Measurements from ENCODE around the gene SAC3D1. TPM values are rescaled to one million over a fixed set of nuclear protein-coding genes. Genes with fewer than 3 reads are reported as not detected.

Gene SAC3D1
- total RNA-seq, 6 experiments from 2014 or later = 4.2 to 13.8 (median 5.8) TPM

Small RNAs within 50 kb of the gene (microRNA-seq; reads per million reads assigned to microRNA genes)
- gene MIR6879 = 0.58 to 1.3 reads per million in 2 donors

Small RNAs within 50 kb of the gene (small RNA-seq; reads per million reads assigned to genes)
- 0 reads per million in 2 experiments for gene MIR6879
- 0 to 0.13 reads per million in 2 experiments for gene SNX15

Other genes starting within 250 kb of the SAC3D1 start
- 10 to 100 TPM in 1 of 6 experiments, 1 to 10 TPM in 5; 3.4 to 14.7 (median 4.8) TPM for gene MAP4K2, start 238.0 kb upstream of the SAC3D1 start, total RNA-seq
- 10 to 100 TPM; 13.1 to 21.5 (median 17.0) TPM for gene MEN1, start 230.7 kb upstream of the SAC3D1 start, total RNA-seq
- 1 to 10 TPM in 1 of 6 experiments, under 1 TPM in 5; 0.63 to 1.1 (median 0.99) TPM for gene CDC42BPG, start 196.6 kb upstream of the SAC3D1 start, total RNA-seq
- 10 to 100 TPM; 18.8 to 36.1 (median 26.3) TPM for gene EHD1, start 162.6 kb upstream of the SAC3D1 start, total RNA-seq
- gene ATG2A, start 124.0 kb upstream of the SAC3D1 start, total RNA-seq = 10 to 100 TPM; 26.4 to 42.9 (median 32.2) TPM
- gene PPP2R5B, start 116.5 kb upstream of the SAC3D1 start, total RNA-seq = 10 to 100 TPM in 1 of 6 experiments, 1 to 10 TPM in 5; 6.8 to 12.6 (median 8.9) TPM
- gene GPHA2, start 105.3 kb upstream of the SAC3D1 start, total RNA-seq = under 1 TPM in 1 of 6 experiments, not detected in 5; 0.46 TPM
- under 1 TPM in 2 of 6 experiments, not detected in 4; 0.33 to 0.86 TPM for gene MAJIN, start 69.1 kb upstream of the SAC3D1 start, total RNA-seq
- gene BATF2, start 44.2 kb upstream of the SAC3D1 start, total RNA-seq = 1 to 10 TPM; 1.9 to 2.5 (median 2.3) TPM
- 10 to 100 TPM in 3 of 6 experiments, 1 to 10 TPM in 3; 7.3 to 26.2 (median 10.0) TPM for gene ARL2, start 27.1 kb upstream of the SAC3D1 start, total RNA-seq
- 10 to 100 TPM in 1 of 6 experiments, 1 to 10 TPM in 5; 6.4 to 10.3 (median 8.7) TPM for gene SNX15, start 13.8 kb upstream of the SAC3D1 start, total RNA-seq
- gene NAALADL1, start 17.3 kb downstream of the SAC3D1 start, total RNA-seq = 1 to 10 TPM in 5 of 6 experiments, under 1 TPM in 1; 0.83 to 3.5 (median 1.4) TPM
- gene CDCA5, start 42.8 kb downstream of the SAC3D1 start, total RNA-seq = 1 to 10 TPM in 3 of 6 experiments, under 1 TPM in 3; 0.31 to 2.3 (median 1.0) TPM
- gene ZFPL1, start 43.0 kb downstream of the SAC3D1 start, total RNA-seq = 10 to 100 TPM; 15.4 to 22.4 (median 18.0) TPM
- gene VPS51, start 55.0 kb downstream of the SAC3D1 start, total RNA-seq = 100 to 1,000 TPM in 2 of 6 experiments, 10 to 100 TPM in 4; 41.5 to 170 (median 50.2) TPM
- gene TM7SF2, start 70.7 kb downstream of the SAC3D1 start, total RNA-seq = 100 to 1,000 TPM in 1 of 6 experiments, 10 to 100 TPM in 5; 25.6 to 112 (median 37.8) TPM
- 10 to 100 TPM in 2 of 6 experiments, 1 to 10 TPM in 4; 4.9 to 15.7 (median 6.2) TPM for gene ZNHIT2, start 76.5 kb downstream of the SAC3D1 start, total RNA-seq
- 100 to 1,000 TPM; 287 to 472 (median 343) TPM for gene FAU, start 80.9 kb downstream of the SAC3D1 start, total RNA-seq
- 10 to 100 TPM; 26.3 to 51.7 (median 28.4) TPM for gene MRPL49, start 81.1 kb downstream of the SAC3D1 start, total RNA-seq
- gene SYVN1, start 93.3 kb downstream of the SAC3D1 start, total RNA-seq = 100 to 1,000 TPM in 4 of 6 experiments, 10 to 100 TPM in 2; 73.0 to 120 (median 109) TPM
- 1 to 10 TPM in 2 of 6 experiments, under 1 TPM in 2, not detected in 2; 0.49 to 1.8 (median 0.87) TPM for gene SPDYC, start 129.0 kb downstream of the SAC3D1 start, total RNA-seq
- 100 to 1,000 TPM in 1 of 6 experiments, 10 to 100 TPM in 5; 55.7 to 124 (median 83.1) TPM for gene CAPN1, start 140.7 kb downstream of the SAC3D1 start, total RNA-seq
- 1 to 10 TPM; 1.8 to 8.4 (median 3.5) TPM for gene POLA2, start 220.8 kb downstream of the SAC3D1 start, total RNA-seq

Measured in right lobe of liver (tissue), 5 donors.